Coronary artery (tissue), 2 donors: Measurements from ENCODE around the gene KIF21A.

Experiments
- DNase-seq: peaks from one replicate; pipeline ENCODE4 v3.0.0-alpha.2; 2017; ENCODE audit warnings: low spot score
- H3K27ac ChIP-seq, 2 donors: fragments of 200-600 bp; sonication (generic); one replicate each; pipeline ENCODE4 v1.5.1; 2016 to 2019
- H3K4me3 ChIP-seq: fragments of 200-600 bp; sonication (generic); 2 replicates; pipeline ENCODE4 v1.5.1; 2016; ENCODE audit warnings: mild to moderate bottlenecking, moderate library complexity
- CTCF ChIP-seq: fragments of 200-600 bp; sonication (generic); IDR thresholded peaks from one replicate; pipeline ENCODE4 v1.5.1; 2019; ENCODE audit warnings: antibody characterized with exemption

KIF21A gene

DNA sequence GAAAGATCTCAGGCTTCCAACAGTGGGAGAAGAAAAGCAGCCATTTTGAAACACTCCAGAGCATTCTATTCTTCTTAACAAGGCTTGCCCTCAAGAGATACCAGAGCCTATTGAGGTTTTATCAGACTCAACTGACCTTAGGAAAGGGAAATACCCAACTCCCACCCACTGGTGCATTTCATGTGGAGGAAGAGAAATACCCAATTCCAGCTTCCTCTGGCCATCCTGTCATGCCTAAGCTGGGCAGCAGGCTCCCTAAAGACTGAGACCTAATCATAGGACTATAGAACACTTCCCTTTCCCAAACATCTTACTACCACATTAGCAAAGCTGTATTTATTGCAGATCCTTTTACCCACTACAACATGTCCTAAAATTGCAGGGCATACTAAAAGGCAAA is 164.5 kb downstream of the KIF21A start:
- H3K4me3 ChIP-seq = no peak overlapping the region
- no peak for DNase-seq
- TF ChIP-seq CTCF = no peak
- H3K27ac ChIP-seq = no peak overlapping the region

DNA sequence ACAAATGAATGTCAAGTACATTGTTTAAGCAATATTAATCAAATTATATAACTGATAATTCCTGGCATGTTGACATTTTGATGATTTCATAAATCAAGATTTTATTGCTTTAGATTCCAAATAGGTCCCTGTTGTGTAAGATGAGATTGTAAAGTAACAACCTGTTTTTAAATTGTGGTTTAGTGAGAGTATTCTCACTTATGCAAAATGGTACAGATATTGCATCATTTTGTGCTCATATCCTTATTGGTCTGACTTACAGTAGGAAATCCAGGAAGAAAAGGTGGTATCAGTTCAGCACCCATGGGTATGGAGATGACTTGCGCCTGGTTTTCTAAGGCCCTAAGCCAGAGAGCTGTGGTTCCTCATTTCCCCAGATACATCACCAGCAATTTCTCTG is 165.5 kb downstream of the KIF21A start:
- no peak overlapping the region for H3K27ac ChIP-seq
- no peak for TF ChIP-seq CTCF
- no peak overlapping the region for H3K4me3 ChIP-seq
- no peak for DNase-seq

DNA sequence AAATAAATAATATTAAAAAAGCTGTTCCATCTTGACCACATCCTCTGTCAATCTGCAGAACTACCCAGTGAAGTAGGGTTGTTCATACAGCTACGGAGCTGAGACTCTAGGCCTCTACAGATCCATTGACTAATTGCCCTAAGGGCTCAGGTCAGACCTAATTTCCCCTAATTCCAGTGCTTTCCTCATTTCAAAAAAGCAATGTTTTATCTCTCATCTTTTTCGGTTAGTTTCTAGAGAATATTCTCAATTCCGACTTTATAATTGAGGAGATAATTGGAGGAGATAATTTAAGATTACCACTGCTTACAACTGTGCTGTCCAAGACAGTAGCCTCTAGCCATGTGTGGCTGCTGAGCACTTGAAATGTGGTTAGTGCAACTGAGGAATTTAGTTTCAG is 167.1 kb downstream of the KIF21A start:
- Histone ChIP-seq H3K27ac (no peak overlapping the region), H3K4me3 (no peak overlapping the region)
- DNase-seq = no peak
- no peak for TF ChIP-seq CTCF

DNA sequence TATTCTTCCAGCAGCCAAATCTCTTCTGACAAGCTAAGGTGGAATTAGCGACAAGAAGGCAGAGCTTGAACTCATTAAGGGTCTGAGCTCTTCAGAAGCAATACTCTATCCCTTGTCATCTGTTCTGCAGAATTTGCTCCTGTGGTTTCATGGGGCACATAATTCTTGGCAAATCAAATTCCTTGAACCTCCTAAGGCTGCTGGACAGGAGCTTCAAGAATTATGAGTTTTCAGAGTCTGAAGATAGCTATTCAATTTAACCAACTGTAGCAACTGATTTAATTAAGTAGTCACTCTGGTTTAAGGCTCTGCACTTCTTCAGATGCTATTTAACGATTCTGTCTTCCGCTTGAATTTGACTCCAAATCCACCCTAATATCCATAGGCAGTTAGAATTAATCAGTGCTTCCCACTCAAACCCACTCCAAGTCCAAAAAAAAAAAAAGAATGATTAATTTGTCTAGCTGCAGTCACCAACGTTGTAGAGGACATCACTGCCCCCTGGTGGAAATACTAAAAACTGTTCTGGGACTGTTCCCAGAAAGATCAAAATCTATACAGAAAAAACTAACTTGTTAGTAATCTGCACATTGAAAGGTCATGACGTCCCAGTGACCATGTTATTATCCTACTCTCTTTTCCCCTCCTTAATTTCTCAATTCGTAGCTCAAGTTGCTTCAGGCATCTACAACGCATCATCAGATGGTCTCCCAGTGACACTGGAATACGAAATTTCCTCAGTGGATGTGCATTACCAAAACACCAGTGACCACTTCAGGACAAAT is 169.9 kb downstream of the KIF21A start:
- H3K27ac ChIP-seq = no peak overlapping the region
- H3K4me3 ChIP-seq = no peak overlapping the region
- TF ChIP-seq CTCF = peak; percentile 34
- DNase-seq = no peak

DNA sequence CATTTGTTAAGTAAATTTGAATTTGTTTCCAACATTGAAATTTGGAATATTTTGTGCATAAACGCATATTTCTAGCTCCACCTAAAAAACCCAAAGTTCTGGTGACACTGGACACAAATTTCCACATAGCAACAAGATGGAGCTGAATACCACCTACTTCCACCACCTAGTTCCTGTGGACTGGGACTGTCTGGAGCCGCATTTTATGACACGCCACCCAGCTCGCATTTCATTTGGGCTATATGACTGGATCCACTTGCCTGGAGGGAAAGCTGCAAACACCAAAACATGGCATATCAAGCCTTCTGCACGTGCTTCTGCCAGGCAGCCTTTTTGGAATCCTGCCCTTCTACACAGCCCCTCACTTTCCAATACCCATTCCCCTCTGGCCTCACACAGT is 173.4 kb downstream of the KIF21A start:
- no peak for DNase-seq
- H3K4me3 ChIP-seq = no peak overlapping the region
- H3K27ac ChIP-seq = no peak overlapping the region
- TF ChIP-seq CTCF = no peak

DNA sequence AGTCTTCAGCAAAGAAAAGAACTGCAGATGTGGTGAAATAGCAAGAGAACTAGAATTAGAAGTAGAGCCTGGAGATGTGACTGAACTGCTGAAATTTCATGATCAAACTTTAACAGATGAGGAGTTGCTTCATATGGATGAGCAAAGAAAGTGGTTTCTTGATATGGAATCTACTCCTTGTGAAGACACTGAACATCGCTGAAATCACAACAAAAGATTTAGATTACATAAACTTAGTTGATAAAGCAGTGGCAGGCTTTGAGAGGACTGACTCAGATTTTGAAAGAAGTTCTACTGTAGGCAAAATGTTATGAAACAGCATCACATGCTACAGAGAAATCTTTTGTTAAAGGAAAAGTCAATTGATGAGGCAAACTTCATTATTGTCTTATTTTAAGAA is 175.0 kb downstream of the KIF21A start:
- no peak for TF ChIP-seq CTCF
- Histone ChIP-seq H3K27ac (no peak overlapping the region), H3K4me3 (no peak overlapping the region)
- no peak for DNase-seq

DNA sequence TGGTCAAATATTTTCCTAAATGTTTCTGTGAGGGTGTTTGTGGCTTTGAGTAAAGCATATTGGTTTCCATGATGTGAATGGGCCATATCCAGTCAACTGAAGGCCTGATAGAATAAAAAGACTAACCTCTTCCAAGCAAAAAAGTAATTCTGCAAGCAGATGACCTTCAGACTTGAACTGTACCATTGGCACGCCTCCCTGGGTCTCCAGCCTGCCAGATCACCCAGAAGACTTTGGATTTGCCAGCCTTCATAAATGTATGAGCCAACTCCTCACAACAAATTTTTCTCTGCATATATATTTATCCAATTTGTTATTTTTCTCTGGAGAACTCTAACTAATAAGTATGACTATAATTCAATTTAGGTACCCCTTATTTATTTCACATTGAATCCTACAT is 190.3 kb downstream of the KIF21A start:
- TF ChIP-seq CTCF = no peak
- Histone ChIP-seq H3K4me3 (no peak overlapping the region), H3K27ac (no peak overlapping the region)
- no peak for DNase-seq
